Measurements from ENCODE around the gene DIP2B. TPM values are rescaled to one million over a fixed set of nuclear protein-coding genes. Genes with fewer than 3 reads are reported as not detected.

DIP2B gene
- total RNA-seq, 1 donor from 2014 or later = 25.8 TPM

- Mint-ChIP-seq H3K9me3 (ENCODE audit: low read depth) (no peaks in the 10 kb centered on the region), H3K4me1 (ENCODE audit: low read depth) (peaks cover 31% of the 10 kb centered on the region), H3K4me3 (ENCODE audit: unreplicated experiment) (no peak overlapping the region), H3K27ac (ENCODE audit: unreplicated experiment) (peak overlapping the region; percentile 24), H3K36me3 (ENCODE audit: low read depth) (peaks cover 4% of the 10 kb centered on the region), H3K27me3 (ENCODE audit: low read depth) (no peaks in the 10 kb centered on the region)
- no peak for TF ChIP-seq CTCF (IDR thresholded peaks at IDR 0.05)
- DNase-seq (ENCODE audit: low spot score) = no peak
Measured at GRCh38 chr12:50635364-50635763, 130.6 kb downstream of the DIP2B start.

GRCh38 chr12:50635857-50636256, 131.1 kb downstream of the DIP2B start:
- no peak overlapping the region for H3K4me3 Mint-ChIP-seq (ENCODE audit: unreplicated experiment)
- H3K27me3 Mint-ChIP-seq (ENCODE audit: low read depth) = no peaks in the 10 kb centered on the region
- DNase-seq (ENCODE audit: low spot score) = no peak
- peaks cover 35% of the 10 kb centered on the region for H3K4me1 Mint-ChIP-seq (ENCODE audit: low read depth)
- H3K9me3 Mint-ChIP-seq (ENCODE audit: low read depth) = no peaks in the 10 kb centered on the region
- H3K27ac Mint-ChIP-seq (ENCODE audit: unreplicated experiment) = no peak overlapping the region
- H3K36me3 Mint-ChIP-seq (ENCODE audit: low read depth) = peaks cover 3% of the 10 kb centered on the region
- no peak for TF ChIP-seq CTCF (IDR thresholded peaks at IDR 0.05)

- Mint-ChIP-seq H3K27me3 (ENCODE audit: low read depth) (no peaks in the 10 kb centered on the region), H3K36me3 (ENCODE audit: low read depth) (peaks cover 1% of the 10 kb centered on the region), H3K4me3 (ENCODE audit: unreplicated experiment) (no peak overlapping the region), H3K27ac (ENCODE audit: unreplicated experiment) (no peak overlapping the region), H3K9me3 (ENCODE audit: low read depth) (no peaks in the 10 kb centered on the region), H3K4me1 (ENCODE audit: low read depth) (peaks cover 39% of the 10 kb centered on the region)
- TF ChIP-seq CTCF (IDR thresholded peaks at IDR 0.05) = no peak
- no peak for DNase-seq (ENCODE audit: low spot score)
Measured at GRCh38 chr12:50636505-50636904, 131.7 kb downstream of the DIP2B start.

GRCh38 chr12:50637870-50638481, 133.2 kb downstream of the DIP2B start:
- no peak overlapping the region for H3K27ac Mint-ChIP-seq (ENCODE audit: unreplicated experiment)
- no peak overlapping the region for H3K4me3 Mint-ChIP-seq (ENCODE audit: unreplicated experiment)
- H3K9me3 Mint-ChIP-seq (ENCODE audit: low read depth) = no peaks in the 10 kb centered on the region
- no peaks in the 10 kb centered on the region for H3K27me3 Mint-ChIP-seq (ENCODE audit: low read depth)
- TF ChIP-seq CTCF (IDR thresholded peaks at IDR 0.05) = peak; percentile 94
- H3K4me1 Mint-ChIP-seq (ENCODE audit: low read depth) = peaks cover 46% of the 10 kb centered on the region
- DNase-seq (ENCODE audit: low spot score) = no peak
- H3K36me3 Mint-ChIP-seq (ENCODE audit: low read depth) = peaks cover 1% of the 10 kb centered on the region

GRCh38 chr12:50638482-50638880, 133.7 kb downstream of the DIP2B start:
- no peaks in the 10 kb centered on the region for H3K27me3 Mint-ChIP-seq (ENCODE audit: low read depth)
- H3K4me1 Mint-ChIP-seq (ENCODE audit: low read depth) = peaks cover 43% of the 10 kb centered on the region
- no peak overlapping the region for H3K4me3 Mint-ChIP-seq (ENCODE audit: unreplicated experiment)
- no peak for DNase-seq (ENCODE audit: low spot score)
- no peaks in the 10 kb centered on the region for H3K9me3 Mint-ChIP-seq (ENCODE audit: low read depth)
- TF ChIP-seq CTCF (IDR thresholded peaks at IDR 0.05) = no peak
- no peak overlapping the region for H3K27ac Mint-ChIP-seq (ENCODE audit: unreplicated experiment)
- H3K36me3 Mint-ChIP-seq (ENCODE audit: low read depth) = no peaks in the 10 kb centered on the region

Data from chondrocyte (in vitro differentiated cells).